ENCODE results near the gene CAPN14.
A peak's percentile ranks its signal among the peaks of the same experiment; 100 is the strongest.
"Not testable (repeated sequence)": the region's sequence is repeated elsewhere in the genome, so short reads cannot be mapped to it uniquely, and the experiment has no call there.

The CAPN14 gene

DNA sequence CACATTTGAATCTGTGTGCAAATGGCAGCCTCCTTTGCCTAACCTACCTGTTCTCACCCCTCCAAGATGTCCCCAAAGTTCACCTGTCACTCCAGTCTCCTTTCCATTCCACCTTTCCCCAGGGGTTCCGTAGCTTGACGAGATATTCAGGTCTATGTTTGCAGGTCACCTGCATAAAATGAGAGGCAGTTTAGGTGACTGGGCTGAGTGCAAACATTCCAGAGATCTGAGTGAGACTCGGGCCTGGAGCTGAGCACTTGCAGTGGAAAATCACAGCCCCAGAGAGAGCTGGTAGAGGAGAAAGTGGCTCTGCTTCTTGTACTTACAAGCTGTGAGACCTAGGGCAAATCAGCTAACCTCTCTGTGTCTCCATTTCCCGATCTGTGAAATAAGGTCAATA is 20.1 kb downstream of the CAPN14 start:
- DNase-seq (ENCODE audit: low spot score): no peak

DNA sequence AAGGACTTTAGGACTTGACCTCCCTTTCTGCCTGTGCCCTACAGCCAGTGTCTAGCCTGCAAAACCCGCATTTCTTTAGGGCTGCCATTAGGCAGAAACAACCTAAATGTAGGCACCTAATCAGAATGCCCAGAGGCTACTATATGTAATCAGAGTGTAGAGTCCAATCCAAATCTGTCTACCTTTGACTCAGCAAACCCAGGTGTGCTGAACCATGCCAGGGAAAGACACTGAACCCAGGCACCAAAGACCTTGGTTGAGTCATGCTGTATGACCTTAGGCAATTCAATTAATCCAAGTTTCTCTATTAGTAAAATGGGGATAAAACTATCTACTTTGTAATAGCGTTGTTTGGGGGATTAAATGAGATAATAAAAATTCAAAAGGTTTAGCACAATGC is 20.7 kb downstream of the CAPN14 start:
- no peak for DNase-seq (ENCODE audit: low spot score)

DNA sequence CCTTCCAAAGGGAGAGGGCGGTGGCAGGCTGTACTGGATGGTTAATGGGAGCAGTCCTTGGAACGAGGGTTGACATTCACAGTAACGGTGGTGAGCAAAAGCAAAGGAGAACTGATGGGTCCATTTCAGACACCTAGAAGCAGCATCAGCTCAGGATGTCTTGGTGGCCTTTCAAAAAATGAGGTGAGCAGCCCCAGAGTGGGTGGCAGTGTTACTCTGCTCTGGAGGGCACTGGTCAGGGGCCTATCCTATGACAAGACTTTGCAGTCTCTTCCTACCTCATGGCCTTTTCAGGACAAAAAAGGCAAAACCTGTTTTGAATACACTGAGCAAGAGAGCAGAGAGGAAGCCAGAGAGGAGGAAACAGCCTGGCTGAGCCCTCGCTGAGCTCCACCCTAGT is 23.5 kb downstream of the CAPN14 start:
- DNase-seq (ENCODE audit: low spot score): no peak

DNA sequence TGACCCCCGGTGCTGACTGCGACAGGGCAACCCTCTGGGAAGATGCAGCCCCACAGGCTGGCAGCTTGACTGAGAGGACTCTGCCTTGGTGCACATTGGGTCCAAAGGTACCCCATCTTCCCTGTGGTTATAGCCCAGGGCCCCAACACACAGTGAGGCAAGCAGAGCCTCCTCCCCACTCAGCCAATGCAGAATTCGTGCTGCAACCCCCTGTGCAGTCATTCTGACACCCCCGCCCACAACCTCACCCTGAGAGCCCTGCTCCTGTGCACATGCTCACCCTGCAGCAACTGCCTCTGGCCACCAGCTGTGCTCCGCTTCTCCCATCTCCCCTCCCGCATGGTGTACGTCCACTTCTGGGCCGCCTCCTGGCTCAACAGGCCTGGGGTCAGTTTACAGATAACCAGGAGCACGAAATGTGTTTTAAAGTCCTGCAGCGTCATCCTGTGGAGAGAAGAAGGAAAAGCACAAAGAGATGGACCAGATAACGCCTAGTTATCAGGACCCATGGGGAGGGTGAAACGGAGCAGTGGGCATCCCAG is 24.4 kb downstream of the CAPN14 start:
- DNase-seq (ENCODE audit: low spot score): no peak

DNA sequence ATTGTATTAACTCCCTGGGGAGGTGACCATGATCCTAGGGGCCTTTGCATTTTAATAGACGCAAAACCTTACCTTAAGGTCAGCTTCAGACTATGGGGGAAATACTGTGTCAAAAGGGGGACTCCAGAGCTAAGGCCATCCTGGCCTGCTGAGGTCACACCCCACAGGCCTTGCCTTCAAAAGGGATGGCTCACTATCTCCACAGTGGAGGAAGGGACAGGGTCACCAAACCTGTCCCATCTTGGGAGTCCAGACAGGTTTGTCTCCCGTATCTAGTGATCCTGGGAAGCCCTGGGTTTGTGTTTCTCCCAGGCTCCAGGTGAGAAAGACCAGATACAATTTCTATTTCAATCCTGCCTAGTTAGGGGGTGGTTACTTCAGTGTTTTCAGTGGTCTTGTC is 24.9 kb downstream of the CAPN14 start:
- no peak for DNase-seq (ENCODE audit: low spot score)

DNA sequence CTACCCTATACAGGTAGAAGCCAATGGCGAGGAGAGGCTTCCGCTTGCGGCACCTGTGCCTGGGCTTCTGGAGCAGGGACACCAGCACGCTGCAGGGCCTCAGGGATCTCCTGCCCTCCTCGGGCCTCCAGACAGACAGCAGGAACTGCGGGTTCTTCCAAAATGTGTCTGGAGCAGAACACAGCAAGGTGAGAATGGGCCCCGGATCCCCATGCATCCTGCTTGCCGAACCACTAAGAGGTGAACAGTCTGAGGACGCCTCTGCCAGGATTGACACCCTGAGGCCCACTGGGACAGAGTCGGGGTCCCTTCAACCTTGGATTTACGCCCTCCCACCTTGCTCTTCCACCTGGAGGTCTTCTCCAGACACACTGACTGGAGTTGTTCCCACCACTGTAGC is 25.4 kb downstream of the CAPN14 start:
- no peak for DNase-seq (ENCODE audit: low spot score)

DNA sequence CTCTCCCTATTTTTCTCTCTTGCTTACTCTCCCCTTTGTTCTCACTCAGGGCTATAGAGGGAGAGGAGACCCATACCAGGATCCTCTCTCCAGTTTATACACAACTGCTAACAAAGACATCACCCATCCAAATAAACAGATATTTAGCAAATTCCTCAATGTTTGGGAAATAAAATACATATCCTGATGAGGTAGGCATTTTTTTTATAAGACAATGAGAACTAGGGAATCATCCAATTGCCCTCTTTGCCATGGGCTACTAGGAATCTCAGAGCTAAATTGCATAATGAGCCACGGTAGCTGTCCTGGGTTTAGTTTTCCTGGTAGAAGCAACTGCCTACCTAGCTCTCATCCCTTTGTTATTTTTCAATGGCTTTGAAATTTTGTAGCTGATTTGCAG is 27.1 kb downstream of the CAPN14 start:
- DNase-seq (ENCODE audit: low spot score): no peak

DNA sequence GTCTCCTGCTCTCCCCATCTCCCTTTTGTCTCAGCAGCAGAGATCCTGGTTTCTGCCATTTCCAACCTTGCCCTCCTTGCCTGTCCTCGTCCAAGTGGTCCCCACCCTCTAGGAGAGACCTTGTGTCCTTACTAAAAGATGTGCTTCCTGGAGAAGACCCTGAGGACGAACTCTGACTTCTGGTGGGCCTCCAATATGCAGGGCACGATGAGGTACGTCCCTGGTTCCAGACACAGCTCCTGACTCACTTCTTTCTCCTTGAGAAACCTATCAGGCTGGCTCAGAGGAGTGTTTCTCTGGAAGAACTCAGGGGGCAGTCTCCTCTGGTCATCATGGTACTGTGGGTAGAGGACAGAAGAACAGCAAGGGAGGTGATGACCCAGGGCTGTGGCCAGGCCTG is 28.2 kb downstream of the CAPN14 start:
- DNase-seq (ENCODE audit: low spot score): no peak

DNA sequence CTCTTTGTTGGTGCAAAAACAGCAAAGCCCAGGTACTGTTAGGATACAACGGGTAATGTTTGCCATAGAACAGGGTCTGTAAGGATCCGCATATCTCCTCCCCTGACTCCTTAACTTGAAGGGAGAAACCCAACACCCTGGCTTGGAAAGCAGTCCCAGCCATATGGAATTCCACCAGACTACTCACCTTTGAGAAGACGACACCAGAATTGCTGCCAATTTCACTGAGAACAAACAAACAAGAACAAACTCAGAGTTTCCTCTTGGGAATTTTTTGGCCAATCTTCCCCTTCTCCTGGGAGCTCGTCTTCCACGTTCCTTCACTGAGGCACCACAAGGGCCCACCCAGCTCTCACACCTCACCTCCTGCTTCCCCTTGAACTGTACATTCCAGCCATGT is 29.2 kb downstream of the CAPN14 start:
- DNase-seq (ENCODE audit: low spot score): no peak

DNA sequence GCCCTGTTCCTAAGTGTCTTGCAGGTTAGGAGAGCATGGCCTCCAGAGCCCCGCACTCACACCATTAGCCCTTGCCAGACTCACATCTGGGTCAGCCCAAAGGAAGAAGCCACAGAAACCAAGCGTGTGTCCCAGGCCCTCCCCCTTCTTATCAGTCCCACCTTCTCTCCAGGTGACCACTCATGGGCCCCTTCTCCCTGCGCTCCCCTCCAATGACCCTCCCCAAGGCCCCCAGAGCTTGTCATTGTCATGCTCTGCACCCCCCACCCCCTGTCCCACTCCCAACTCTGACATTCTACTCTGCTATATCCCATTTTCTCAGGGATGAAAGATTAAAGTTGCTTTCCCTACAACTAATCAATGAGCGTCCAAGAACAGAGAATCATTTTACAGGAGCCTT is 30.1 kb downstream of the CAPN14 start:
- DNase-seq (ENCODE audit: low spot score): no peak

DNA sequence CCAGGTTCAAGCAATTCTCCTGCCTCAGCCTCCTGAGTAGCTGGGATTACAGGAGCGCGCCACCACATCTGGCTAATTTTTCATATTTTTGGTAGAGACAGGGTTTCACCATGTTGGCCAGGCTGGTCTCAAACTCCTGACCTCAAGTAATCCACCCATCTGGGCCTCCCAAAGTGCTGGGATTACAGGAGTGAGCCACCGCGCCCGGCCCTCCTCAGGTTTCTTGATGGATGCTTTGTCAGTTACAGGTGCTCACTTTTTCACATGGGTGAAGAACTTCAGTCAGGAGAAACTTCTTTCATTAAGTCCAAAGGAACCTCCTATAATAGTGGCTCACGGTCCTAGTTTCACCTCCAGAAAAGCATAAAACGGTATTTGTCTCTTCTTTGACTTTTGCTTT is 33.3 kb downstream of the CAPN14 start:
- DNase-seq (ENCODE audit: low spot score): not testable (repeated sequence)

DNA sequence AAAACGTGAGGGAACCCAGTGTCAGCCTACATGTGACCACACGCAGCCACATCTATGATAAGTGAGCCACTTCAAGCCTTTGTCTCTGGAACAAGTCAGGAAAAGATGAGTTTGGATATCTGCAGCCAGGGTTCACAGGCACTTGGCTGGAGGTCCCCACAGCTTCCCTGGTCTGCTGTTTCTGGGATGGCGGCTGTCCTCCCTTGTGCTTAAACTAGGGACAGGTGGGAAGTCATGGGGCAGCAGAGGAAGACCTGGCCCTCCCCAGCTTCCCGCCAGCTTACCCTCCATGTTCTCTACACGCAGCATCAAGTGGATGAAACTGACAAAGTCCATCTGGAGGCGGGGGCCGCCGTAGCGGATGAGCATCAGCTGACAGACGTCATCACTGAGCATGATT is 40.6 kb downstream of the CAPN14 start:
- DNase-seq (ENCODE audit: low spot score): no peak

DNA sequence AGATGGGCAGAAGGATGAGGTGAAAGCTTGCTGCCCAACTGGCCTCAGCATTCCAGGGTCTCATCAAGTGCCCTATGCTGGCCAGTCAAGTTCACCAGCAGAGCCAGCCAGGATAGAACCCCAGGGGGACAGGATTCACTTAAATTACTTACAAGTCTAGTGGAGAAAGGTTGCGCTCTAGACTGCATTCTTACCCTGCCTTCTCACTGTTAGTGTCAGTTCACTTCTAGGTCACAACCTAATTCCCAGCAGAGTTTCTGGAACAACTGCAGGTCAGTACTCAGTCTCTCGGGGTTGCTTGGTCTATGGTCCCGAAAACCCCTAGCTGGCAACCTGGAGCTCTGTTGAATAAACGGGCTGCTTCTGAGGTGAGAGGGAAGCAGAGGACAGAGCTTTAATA is 46.2 kb downstream of the CAPN14 start:
- DNase-seq (ENCODE audit: low spot score): no peak

DNA sequence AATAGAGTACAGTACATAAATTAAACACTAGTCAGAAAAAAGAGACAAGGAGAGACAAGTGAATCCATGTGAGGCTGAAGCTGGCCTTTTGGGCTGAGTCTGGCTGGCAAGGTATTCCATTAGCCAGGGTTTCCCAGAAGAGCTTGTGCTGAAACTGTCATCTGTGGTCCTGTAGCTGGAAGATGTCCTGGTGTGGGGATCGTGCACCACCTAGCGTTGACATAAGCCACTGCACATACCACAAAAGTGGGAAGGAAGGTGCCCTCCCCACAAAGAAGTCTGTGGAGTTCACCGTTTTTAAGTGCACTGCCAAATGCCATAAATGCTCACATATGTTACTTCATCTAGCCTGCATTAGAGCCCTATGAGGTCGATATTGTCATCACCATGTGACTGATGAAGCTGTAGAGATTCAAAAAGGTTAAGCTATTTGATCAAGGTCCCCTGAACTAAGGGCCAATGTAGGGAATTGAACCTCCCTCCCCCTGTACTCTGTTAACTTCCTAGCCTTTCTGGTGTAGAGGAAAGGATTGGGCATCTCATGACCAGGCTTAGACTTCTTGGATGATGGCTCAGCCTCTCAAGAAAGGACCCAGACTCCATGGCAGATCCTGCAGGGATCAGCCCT is 47.1 kb downstream of the CAPN14 start:
- peak; percentile 87 for DNase-seq (ENCODE audit: low spot score)

DNA sequence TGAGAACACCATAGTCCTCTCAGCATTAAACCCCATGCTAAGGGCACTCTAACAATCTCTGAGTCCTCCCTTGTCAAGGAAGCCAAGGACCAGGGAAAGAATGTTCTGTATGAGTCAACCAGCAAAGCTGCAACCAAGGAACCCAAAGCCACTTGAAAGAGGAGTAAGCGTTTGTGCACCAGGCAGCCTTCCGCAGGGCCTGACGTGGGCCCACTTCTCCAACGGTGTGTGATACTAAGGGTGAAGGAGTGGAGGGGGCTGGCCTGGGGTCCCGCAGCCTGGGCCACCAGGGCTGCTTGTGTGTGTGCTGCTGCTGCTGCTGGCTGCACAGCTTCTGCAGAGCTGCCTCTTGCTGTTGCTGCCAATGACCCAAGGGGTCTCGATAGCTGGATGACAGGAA is 49.0 kb downstream of the CAPN14 start:
- DNase-seq (ENCODE audit: low spot score): no peak

DNA sequence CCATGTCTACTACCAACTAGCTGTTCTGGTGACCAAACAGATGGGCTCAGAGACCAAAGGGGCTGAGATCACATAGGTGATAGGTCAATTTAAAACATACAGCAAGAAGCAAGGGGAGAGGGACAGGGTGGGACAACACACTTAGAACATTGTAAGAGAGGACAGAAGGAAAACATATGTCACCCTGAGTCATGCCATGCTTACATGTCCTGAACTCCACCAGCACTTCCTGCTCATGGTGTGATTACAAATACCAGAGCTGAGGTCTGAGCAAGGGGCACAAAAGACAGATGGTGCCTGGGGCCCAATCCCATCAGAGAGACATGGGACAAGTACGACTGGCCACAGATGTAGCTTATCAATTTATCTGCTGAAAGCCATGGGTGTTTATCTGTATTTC is 50.4 kb downstream of the CAPN14 start:
- no peak for DNase-seq (ENCODE audit: low spot score)

DNA sequence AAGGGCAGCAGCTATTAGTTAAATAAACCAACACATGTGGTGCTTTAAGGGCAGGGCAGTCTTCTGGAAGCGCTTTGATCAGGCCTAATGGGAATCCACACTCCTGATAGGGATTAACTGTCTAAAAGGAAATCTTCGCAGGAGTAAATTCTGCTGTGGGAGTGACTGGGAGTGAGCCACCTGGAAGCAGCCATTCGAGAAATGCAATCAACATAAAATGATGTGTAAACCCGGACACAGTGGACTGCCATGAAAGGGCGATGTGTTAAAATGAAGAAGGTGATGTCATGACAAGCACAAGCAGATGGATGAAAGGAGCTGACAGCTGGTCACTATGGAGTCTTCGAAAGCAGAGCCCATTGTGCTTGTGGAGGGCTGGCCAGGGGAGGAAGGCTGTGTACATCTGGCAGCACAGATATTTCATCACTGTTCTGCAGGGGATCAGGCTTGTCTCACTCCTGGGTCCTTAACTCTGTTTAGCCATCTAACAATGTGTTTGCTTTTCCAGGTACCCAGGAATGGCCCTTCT is 54.2 kb downstream of the CAPN14 start:
- no peak for DNase-seq (ENCODE audit: low spot score)

DNA sequence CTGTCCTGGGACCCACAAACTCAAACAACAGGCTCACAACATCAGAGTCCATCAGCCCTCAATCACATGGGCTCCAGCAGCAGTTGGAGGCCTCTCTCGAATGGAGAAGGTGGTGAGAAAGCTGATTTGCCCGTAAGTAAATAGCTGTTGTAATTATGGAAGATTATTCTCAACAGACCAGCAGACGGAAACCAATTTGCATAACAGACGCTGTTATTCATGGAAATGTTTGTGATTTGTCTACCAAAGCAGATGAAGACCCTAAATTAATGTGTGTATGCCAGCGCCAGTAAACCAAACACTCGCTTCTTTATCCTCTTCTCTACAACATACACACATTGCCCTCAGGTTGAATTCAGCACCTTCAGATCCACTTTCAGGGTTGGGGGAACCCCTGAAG is 55.7 kb downstream of the CAPN14 start:
- no peak for DNase-seq (ENCODE audit: low spot score)

DNA sequence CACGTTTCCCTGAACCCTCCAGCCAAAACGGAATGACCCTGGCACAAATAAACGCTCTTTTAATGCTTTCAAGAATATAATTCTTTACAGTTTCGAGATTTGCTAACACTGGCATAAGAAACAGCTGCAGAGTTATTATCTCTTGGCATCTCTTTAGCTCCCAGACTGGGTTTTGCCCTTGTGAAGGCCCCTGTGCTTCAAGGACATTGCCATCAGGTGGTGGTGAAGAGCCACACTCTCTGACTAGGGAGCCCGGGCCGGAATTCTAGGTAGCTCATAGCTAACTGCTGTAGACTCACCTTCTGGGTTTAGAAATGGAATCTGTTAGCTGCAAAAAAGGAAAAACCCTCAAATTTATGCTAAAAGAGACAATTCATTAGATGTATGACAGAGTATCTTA is 65.8 kb downstream of the CAPN14 start:
- DNase-seq (ENCODE audit: low spot score): no peak

DNA sequence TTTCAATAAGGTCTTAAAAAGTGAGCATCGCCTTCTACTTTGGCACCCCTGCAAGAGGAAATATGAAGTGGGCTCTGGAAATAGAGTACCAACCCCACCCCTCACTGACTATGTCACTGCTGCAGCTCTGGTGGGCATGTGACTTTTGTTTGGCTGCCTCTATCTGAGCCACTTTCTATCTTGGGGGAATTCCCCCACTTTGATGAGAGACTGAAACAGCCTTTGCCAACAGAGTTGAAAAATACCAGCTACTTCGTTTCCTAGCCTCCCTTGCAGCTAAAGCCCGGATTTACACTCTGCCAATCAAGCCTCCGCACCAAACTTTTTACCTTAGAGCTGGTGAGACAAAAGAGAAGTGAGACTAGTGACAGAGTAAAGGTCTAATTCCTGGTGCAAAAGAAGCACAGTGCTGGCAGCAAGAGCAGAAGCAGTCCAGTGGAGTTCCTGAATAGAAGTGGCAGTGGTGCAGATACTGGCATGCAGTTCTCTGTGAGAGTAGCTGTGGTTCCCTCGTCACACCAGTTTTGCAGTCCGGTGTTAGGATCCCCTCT is 67.1 kb downstream of the CAPN14 start:
- no peak for DNase-seq (ENCODE audit: low spot score)

DNA sequence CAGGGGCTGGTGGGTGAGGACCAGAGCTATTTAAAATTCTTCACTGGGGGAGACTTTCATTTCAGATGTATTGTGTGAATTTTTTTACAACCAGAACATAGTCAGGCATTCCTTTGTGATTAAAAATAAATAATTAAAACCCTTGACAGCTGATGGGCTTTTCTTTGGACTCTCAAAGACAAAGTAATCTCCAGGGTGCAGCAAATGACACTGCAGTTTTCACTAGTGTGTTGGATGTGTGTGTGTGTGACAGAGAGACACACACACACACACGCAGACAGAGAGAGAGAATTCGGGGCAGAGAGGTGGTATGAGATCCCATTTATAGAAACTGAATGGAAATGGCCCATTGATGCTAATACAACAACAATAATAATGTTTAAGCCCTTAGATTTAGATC is 68.8 kb downstream of the CAPN14 start:
- DNase-seq (ENCODE audit: low spot score): no peak

DNA sequence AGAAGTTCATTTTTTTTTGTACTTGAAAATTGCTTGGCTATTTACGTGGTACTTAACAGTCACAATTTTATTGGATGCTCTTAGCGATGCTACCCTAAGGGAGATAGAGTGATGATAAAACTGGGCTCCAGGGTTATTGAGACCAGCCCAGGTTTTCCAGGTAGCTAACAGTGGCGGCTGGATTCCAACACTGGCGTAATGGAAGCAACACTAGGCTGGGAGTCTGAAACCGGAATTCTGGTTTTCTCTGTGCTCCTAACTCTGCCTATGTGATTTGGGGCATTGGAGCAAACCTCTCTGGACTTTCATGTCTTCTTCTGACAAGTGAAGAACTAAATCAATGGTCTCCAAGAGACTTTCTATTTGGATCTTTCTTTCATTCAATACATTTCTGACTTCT is 69.7 kb downstream of the CAPN14 start:
- DNase-seq (ENCODE audit: low spot score): no peak

DNA sequence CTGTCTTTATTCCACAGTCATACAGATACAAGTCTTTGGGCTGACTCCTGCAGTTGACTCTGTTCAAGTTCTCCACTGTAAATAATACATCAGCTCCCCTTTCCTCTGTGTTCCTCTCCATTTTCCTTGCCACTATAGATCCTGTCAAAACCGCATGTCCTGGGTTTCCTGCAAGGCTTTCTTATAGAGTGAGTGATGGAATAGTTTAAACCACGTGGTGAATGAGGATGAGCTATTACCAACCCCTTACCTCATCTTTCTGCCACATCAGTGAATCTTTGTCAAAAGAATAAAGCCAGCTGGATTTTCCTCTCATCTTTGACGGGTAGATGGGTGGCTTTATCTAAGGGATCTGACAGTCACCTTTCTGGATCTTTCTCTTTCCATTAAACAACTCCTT is 75.2 kb downstream of the CAPN14 start:
- DNase-seq (ENCODE audit: low spot score): no peak

DNA sequence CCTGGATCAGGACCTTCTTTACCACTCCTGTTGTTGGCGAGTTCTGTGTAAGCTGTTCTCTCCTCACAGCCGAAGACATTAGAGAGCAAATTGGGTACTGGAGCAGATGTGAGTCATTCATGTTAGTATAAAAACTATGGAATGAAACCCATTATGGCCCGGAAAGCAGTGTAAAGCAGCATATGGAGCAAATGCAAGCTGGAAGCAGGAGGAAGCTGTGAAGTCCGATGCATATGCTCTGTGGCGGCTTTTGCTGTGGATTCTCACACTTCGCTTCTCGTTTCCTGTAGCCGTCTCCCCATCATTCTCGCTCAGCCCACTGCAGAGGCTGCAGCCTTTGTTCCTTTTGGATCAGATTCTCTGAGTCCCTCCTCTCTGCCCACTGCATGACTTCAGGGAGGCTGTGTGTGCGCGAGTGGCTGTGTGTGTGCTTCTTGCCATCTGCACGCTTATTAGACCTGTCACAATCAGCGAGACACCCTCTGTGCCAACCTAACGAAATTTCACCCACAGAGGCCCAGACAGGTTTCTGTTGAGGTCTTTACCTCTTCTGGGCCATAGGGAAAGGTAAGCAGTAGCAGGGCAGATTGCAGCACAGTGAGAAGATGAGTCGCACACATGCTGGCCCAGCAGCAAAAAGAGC is 75.8 kb downstream of the CAPN14 start:
- no peak for DNase-seq (ENCODE audit: low spot score)
